ENCODE data around the gene PITPNM2.

GRCh38 chr12:123149501-123150274 is 1.2 kb downstream of the PITPNM2 start:
- TF ChIP-seq CTCF (IDR thresholded peaks at IDR 0.05; ENCODE audit: low read depth, low read length, poor library complexity, severe bottlenecking) (no peak), EZH2phosphoT487 (IDR thresholded peaks at IDR 0.05; ENCODE audit: borderline replicate concordance, low read length) (no peak)

Measured in DOHH2 (cell line).